T-helper 22 cell (primary cell): ENCODE results near the gene ADGRG3.
"Not testable (repeated sequence)": the region's sequence is repeated elsewhere in the genome, so short reads cannot be mapped to it uniquely, and the experiment has no call there.

Experiments used
- DNase-seq: peaks from one replicate; pipeline ENCODE4 v3.0.0-alpha.2; 2020; ENCODE audit warnings: low read depth

ADGRG3 gene

GRCh38 chr16:57663917-57664661 lies 4.0 kb upstream of the ADGRG3 start:
- no peak for DNase-seq

- no peak for DNase-seq
Measured at GRCh38 chr16:57664662-57665025, 3.5 kb upstream of the ADGRG3 start.

- no peak for DNase-seq
Measured at GRCh38 chr16:57665541-57665940, 2.6 kb upstream of the ADGRG3 start.

- DNase-seq, result no peak
Measured at GRCh38 chr16:57666353-57667047, 1.6 kb upstream of the ADGRG3 start.

GRCh38 chr16:57667048-57667525 lies 1.0 kb upstream of the ADGRG3 start:
- no peak for DNase-seq

- no peak for DNase-seq
Measured at GRCh38 chr16:57667526-57668262, 412 bp upstream of the ADGRG3 start.

GRCh38 chr16:57668630-57669475 lies 747 bp downstream of the ADGRG3 start:
- DNase-seq, result no peak

GRCh38 chr16:57669476-57670162 lies 1.5 kb downstream of the ADGRG3 start:
- no peak for DNase-seq

- DNase-seq, result no peak
Measured at GRCh38 chr16:57670196-57670595, 2.1 kb downstream of the ADGRG3 start.

GRCh38 chr16:57671451-57671850 lies 3.3 kb downstream of the ADGRG3 start:
- DNase-seq, result not testable (repeated sequence)

- DNase-seq, result no peak
Measured at GRCh38 chr16:57672416-57672815, 4.3 kb downstream of the ADGRG3 start.

GRCh38 chr16:57672824-57673223 lies 4.7 kb downstream of the ADGRG3 start:
- DNase-seq, result no peak

- DNase-seq, result no peak
Measured at GRCh38 chr16:57675741-57676551, 7.8 kb downstream of the ADGRG3 start.

- DNase-seq, result no peak
Measured at GRCh38 chr16:57676553-57677085, 8.5 kb downstream of the ADGRG3 start.

- DNase-seq, result no peak
Measured at GRCh38 chr16:57677622-57678369, 9.7 kb downstream of the ADGRG3 start.

- no peak for DNase-seq
Measured at GRCh38 chr16:57679016-57679415, 10.9 kb downstream of the ADGRG3 start.

- no peak for DNase-seq
Measured at GRCh38 chr16:57679767-57680482, 11.8 kb downstream of the ADGRG3 start.

GRCh38 chr16:57680842-57681375 lies 12.8 kb downstream of the ADGRG3 start:
- DNase-seq, result no peak
